K562 (cell line): Measurements from ENCODE around the gene CAMK2N1. TPM values are rescaled to one million over a fixed set of nuclear protein-coding genes. Genes with fewer than 3 reads are reported as not detected.
A peak's percentile ranks its signal among the peaks of the same experiment; 100 is the strongest.

Source experiments
- BHLHE40 ChIP-seq: IDR thresholded peaks from 2 replicates; pipeline ENCODE4 v1.6.1; 2011; ENCODE audit warnings: low read length, improper control_type of control experiment
- CSDE1 ChIP-seq, 2 experiments: fragments of 450-650 bp; IDR thresholded peaks; 2 replicates each; pipeline ENCODE4 v1.6.1; 2016; ENCODE audit warnings: mild to moderate bottlenecking in 1 of 2
- MECOM ChIP-seq: fragments of 250-450 bp; sonication (Bioruptor Pico); IDR thresholded peaks from 2 replicates; pipeline ENCODE4 v1.8.0; 2022; ENCODE audit warnings: inconsistent platforms
- PRPF4 ChIP-seq: fragments of 200-400 bp; formaldehyde crosslinking; IDR thresholded peaks from one replicate; pipeline ENCODE4 v1.6.1; 2017; ENCODE audit warnings: low read length, low read depth, mild to moderate bottlenecking; ENCODE audit not compliant: insufficient read depth, poor library complexity, severe bottlenecking
- polyA plus RNA-seq, 8 experiments: library from polyadenylated mRNA; depleted of rRNA in 4 of 8; stranded (reverse) in 5 of 8; unstranded in 3 of 8; fragments of >200 nt; fragmentation: Nextera tagmentation in 2 of 8; fragmentation: Illumina TruSeq in 1 of 8; extraction: Ambion mirVana in 2 of 8; extraction: Trizol in 1 of 8; gene quantifications; 2 replicates each; pipeline versions ENCODE4 v1.2.1 to v1.2.3, GENCODE V29; 2011 to 2014; ENCODE audit warnings: inconsistent platforms in 1 of 8, missing spikeins in 1 of 8
- total RNA-seq, 7 experiments: library from RNA; depleted of rRNA in 6 of 7; stranded (reverse); fragments of >200 nt in 6 of 7; fragmentation: Illumina TruSeq in 2 of 7; extraction: Trizol in 2 of 7; gene quantifications; 2 replicates each; pipeline versions ENCODE4 v1.2.1 to v1.2.3, GENCODE V29; 2011 to 2021; ENCODE audit warnings: low replicate concordance in 1 of 7
- TF ChIP-seq, protein P1 (sequence below): fragments of 450-650 bp; IDR thresholded peaks from 2 replicates; pipeline ENCODE4 v1.6.1; 2016; ENCODE audit warnings: mild to moderate bottlenecking, moderate library complexity
- TF ChIP-seq, protein P2 (sequence below), 2 experiments: fragments of 250-450 bp in 1 of 2; fragments of 450-650 bp in 1 of 2; sonication (Bioruptor Pico) in 1 of 2; IDR thresholded peaks; 2 replicates each; pipeline versions ENCODE4 v1.6.1 to v1.8.0; 2016 to 2021; ENCODE audit warnings: mild to moderate bottlenecking in 2 of 2, moderate library complexity in 2 of 2, missing compliant biosample characterization in 1 of 2, missing genetic modification characterization in 1 of 2

CAMK2N1 gene
- total and polyA plus RNA-seq, 9 of the 15 experiments (the other 6 are each of a cell fraction or from before 2014, with no cell fraction given): 0.09 to 1.4 (median 0.34) TPM

DNA sequence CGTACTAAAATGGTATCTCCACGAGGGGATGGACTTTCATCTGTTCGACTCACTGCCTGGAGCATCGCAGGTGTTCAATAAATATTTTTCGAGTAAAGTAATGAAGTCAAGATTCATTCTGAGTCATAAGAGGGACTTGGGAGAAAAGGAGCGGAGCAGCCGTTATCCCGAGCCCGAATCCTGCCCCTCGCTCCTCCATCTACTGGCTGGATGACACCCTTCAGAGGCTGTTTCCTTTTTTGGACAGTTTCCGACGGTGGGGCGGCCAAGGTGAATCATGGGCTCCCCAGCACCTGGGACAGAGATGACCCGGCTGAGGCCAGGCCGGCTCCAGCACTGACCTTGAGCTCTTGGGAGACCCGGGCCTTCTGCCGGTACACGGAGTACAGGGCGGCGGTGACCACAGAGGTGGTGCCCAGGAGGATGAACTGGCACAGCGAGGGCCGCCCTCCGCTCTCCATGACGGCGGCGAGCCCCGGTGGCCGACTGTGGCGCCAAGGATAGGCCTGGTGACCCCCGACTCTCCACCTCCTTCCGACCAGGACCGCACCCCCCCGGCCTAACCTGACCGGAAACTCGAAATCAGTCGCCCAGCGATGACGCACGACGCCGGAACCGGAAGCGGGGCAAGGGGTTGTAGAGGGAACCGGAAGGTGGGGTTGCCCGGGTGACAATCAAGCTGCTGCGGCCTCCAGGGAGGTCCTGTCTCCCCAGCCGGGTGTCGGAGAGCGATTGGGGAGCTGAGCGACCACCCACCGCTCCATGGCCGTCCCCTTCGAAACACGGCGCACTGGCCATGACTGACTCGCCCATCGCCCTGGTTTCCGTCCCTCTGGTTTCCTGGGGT lies 21.8 kb upstream of the CAMK2N1 start, which contains the start of gene MUL1 (continued):
- TF ChIP-seq, protein P1, sequence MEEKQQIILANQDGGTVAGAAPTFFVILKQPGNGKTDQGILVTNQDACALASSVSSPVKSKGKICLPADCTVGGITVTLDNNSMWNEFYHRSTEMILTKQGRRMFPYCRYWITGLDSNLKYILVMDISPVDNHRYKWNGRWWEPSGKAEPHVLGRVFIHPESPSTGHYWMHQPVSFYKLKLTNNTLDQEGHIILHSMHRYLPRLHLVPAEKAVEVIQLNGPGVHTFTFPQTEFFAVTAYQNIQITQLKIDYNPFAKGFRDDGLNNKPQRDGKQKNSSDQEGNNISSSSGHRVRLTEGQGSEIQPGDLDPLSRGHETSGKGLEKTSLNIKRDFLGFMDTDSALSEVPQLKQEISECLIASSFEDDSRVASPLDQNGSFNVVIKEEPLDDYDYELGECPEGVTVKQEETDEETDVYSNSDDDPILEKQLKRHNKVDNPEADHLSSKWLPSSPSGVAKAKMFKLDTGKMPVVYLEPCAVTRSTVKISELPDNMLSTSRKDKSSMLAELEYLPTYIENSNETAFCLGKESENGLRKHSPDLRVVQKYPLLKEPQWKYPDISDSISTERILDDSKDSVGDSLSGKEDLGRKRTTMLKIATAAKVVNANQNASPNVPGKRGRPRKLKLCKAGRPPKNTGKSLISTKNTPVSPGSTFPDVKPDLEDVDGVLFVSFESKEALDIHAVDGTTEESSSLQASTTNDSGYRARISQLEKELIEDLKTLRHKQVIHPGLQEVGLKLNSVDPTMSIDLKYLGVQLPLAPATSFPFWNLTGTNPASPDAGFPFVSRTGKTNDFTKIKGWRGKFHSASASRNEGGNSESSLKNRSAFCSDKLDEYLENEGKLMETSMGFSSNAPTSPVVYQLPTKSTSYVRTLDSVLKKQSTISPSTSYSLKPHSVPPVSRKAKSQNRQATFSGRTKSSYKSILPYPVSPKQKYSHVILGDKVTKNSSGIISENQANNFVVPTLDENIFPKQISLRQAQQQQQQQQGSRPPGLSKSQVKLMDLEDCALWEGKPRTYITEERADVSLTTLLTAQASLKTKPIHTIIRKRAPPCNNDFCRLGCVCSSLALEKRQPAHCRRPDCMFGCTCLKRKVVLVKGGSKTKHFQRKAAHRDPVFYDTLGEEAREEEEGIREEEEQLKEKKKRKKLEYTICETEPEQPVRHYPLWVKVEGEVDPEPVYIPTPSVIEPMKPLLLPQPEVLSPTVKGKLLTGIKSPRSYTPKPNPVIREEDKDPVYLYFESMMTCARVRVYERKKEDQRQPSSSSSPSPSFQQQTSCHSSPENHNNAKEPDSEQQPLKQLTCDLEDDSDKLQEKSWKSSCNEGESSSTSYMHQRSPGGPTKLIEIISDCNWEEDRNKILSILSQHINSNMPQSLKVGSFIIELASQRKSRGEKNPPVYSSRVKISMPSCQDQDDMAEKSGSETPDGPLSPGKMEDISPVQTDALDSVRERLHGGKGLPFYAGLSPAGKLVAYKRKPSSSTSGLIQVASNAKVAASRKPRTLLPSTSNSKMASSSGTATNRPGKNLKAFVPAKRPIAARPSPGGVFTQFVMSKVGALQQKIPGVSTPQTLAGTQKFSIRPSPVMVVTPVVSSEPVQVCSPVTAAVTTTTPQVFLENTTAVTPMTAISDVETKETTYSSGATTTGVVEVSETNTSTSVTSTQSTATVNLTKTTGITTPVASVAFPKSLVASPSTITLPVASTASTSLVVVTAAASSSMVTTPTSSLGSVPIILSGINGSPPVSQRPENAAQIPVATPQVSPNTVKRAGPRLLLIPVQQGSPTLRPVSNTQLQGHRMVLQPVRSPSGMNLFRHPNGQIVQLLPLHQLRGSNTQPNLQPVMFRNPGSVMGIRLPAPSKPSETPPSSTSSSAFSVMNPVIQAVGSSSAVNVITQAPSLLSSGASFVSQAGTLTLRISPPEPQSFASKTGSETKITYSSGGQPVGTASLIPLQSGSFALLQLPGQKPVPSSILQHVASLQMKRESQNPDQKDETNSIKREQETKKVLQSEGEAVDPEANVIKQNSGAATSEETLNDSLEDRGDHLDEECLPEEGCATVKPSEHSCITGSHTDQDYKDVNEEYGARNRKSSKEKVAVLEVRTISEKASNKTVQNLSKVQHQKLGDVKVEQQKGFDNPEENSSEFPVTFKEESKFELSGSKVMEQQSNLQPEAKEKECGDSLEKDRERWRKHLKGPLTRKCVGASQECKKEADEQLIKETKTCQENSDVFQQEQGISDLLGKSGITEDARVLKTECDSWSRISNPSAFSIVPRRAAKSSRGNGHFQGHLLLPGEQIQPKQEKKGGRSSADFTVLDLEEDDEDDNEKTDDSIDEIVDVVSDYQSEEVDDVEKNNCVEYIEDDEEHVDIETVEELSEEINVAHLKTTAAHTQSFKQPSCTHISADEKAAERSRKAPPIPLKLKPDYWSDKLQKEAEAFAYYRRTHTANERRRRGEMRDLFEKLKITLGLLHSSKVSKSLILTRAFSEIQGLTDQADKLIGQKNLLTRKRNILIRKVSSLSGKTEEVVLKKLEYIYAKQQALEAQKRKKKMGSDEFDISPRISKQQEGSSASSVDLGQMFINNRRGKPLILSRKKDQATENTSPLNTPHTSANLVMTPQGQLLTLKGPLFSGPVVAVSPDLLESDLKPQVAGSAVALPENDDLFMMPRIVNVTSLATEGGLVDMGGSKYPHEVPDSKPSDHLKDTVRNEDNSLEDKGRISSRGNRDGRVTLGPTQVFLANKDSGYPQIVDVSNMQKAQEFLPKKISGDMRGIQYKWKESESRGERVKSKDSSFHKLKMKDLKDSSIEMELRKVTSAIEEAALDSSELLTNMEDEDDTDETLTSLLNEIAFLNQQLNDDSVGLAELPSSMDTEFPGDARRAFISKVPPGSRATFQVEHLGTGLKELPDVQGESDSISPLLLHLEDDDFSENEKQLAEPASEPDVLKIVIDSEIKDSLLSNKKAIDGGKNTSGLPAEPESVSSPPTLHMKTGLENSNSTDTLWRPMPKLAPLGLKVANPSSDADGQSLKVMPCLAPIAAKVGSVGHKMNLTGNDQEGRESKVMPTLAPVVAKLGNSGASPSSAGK: no peak
- TF ChIP-seq PRPF4 (no peak), BHLHE40 (peak; percentile 19; the same call in 1 of the 2 replicates), CSDE1 (IDR thresholded peaks at IDR 0.05) (peak in 1 of 2 experiments; percentile 85; a peak in 2 of 4 replicates), MECOM (no peak)
- TF ChIP-seq, protein P2, sequence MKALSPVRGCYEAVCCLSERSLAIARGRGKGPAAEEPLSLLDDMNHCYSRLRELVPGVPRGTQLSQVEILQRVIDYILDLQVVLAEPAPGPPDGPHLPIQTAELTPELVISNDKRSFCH (CRISPR knock-in tag; IDR thresholded peaks at IDR 0.05): no peak
- TF ChIP-seq, protein P2 (tag; IDR thresholded peaks at IDR 0.05): no peak; the same call in 1 of the 2 replicates
